Upper lobe of left lung (tissue), 6 donors: ENCODE results near the gene PRC1. TPM values are rescaled to one million over a fixed set of nuclear protein-coding genes. Genes with fewer than 3 reads are reported as not detected.
"Not testable (repeated sequence)": the region's sequence is repeated elsewhere in the genome, so short reads cannot be mapped to it uniquely, and the experiment has no call there.

Experiments used
- ATAC-seq, 2 donors: fragments of 200-7000 bp; cut with Tn5 transposase; one replicate each; pipeline ENCODE4 v1.9.1; 2022; ENCODE audit warnings: mild to moderate bottlenecking in 2 of 2, moderate library complexity in 2 of 2; ENCODE audit not compliant: low FRiP score in 2 of 2
- DNase-seq, 2 donors: peaks; one replicate each; pipeline ENCODE4 v3.0.0-alpha.2; 2019 to 2020
- H3K27ac ChIP-seq, 4 donors: fragments of 200-600 bp; sonication (generic); one replicate each; pipeline ENCODE4 v1.5.1; 2016 to 2019
- H3K27me3 ChIP-seq, 4 donors: fragments of 200-600 bp; sonication (generic); one replicate each; pipeline ENCODE4 v1.5.1; 2017 to 2019
- H3K36me3 ChIP-seq, 4 donors: fragments of 200-600 bp; sonication (generic); one replicate each; pipeline ENCODE4 v1.5.1; 2016 to 2019
- H3K4me1 ChIP-seq, 4 donors: fragments of 200-600 bp; sonication (generic); one replicate each; pipeline ENCODE4 v1.5.1; 2018 to 2019
- H3K4me3 ChIP-seq, 4 donors: fragments of 200-600 bp; sonication (generic); one replicate each; pipeline ENCODE4 v1.5.1; 2017 to 2019; ENCODE audit warnings: mild to moderate bottlenecking in 2 of 4, moderate library complexity in 1 of 4
- H3K9me3 ChIP-seq, 4 donors: fragments of 200-600 bp; sonication (generic); one replicate each; pipeline ENCODE4 v1.5.1; 2018 to 2019
- CTCF ChIP-seq, 6 experiments: fragments of 450-650 bp in 4 of 6; fragments of 200-600 bp in 2 of 6; sonication (generic) in 2 of 6; IDR thresholded peaks; one replicate each; pipeline ENCODE4 v1.5.1; 2016 to 2019; ENCODE audit warnings: antibody characterized with exemption in 6 of 6
- EP300 ChIP-seq, 4 donors: sonication (generic); formaldehyde crosslinking; IDR thresholded peaks; one replicate each; pipeline ENCODE4 v1.5.1; 2017; ENCODE audit warnings: antibody characterized with exemption in 4 of 4, control low read depth in 2 of 4
- POLR2A ChIP-seq, 4 donors: fragments of 450-650 bp; IDR thresholded peaks; one replicate each; pipeline ENCODE4 v1.5.1; 2016 to 2017; ENCODE audit warnings: antibody characterized with exemption in 4 of 4, mild to moderate bottlenecking in 2 of 4
- POLR2AphosphoS5 ChIP-seq, 2 donors: sonication (generic); formaldehyde crosslinking; IDR thresholded peaks; one replicate each; pipeline ENCODE4 v1.5.1; 2017; ENCODE audit warnings: antibody characterized with exemption in 2 of 2
- WGBS, 2 donors: methylation state at CpG; one replicate each; pipeline ENCODE4 v1.1.5; 2017 to 2018; 5-methylcytosine and 5-hydroxymethylcytosine counted together
- total RNA-seq, 6 donors: library from RNA; depleted of rRNA in 4 of 6; stranded (reverse); fragments of >200 nt in 4 of 6; gene quantifications; one replicate each; pipeline versions ENCODE4 v1.1.0 to v1.2.1, GENCODE V29; 2016 to 2021
- donor health status: DM: no; HTN: no; CAD: no; lungs with moderate emphysema.
- donor health status: DM: no; HTN: yes; CAD: no; lungs with severe emphysema.

PRC1 gene
- total RNA-seq, 6 donors from 2014 or later = 4.1 to 20.0 (median 10.7) TPM

- Histone ChIP-seq H3K4me1 (peaks cover 14 to 23% (median 18%) of the 10 kb centered on the region in 4 donors), H3K9me3 (no peaks in the 10 kb centered on the region), H3K4me3 (no peak overlapping the region), H3K27me3 (no peaks in the 10 kb centered on the region), H3K36me3 (peaks cover 13 to 42% (median 22%) of the 10 kb centered on the region in 4 donors), H3K27ac (no peak overlapping the region)
- no peak for ATAC-seq
- no peak for TF ChIP-seq POLR2A (IDR thresholded peaks at IDR 0.05)
- TF ChIP-seq POLR2AphosphoS5 (IDR thresholded peaks at IDR 0.05) = no peak
- TF ChIP-seq CTCF (IDR thresholded peaks at IDR 0.05) = no peak
- TF ChIP-seq EP300 (IDR thresholded peaks at IDR 0.05) = no peak
- no peak for DNase-seq
- WGBS, 2 donors = 68 to 71% methylated on average over 5 of the region's 5 CpGs
These were observed 23.4 kb upstream of the PRC1 start for GRCh38 chr15:91017716-91018115.

GRCh38 chr15:91013701-91014100 lies 19.4 kb upstream of the PRC1 start:
- H3K36me3 ChIP-seq = peaks cover 13 to 81% (median 52%) of the 10 kb centered on the region in 4 donors
- H3K9me3 ChIP-seq, ATAC-seq, H3K27ac ChIP-seq, H3K27me3 ChIP-seq, H3K4me3 ChIP-seq, DNase-seq, H3K4me1 ChIP-seq: not testable (repeated sequence)
- WGBS, 2 donors = 90 to 99% methylated on average over 10 of the region's 10 CpGs

GRCh38 chr15:91007266-91007665 lies 12.9 kb upstream of the PRC1 start:
- Histone ChIP-seq H3K4me1 (no peaks in the 10 kb centered on the region), H3K4me3 (no peak overlapping the region), H3K9me3 (no peaks in the 10 kb centered on the region), H3K27me3 (no peaks in the 10 kb centered on the region), H3K36me3 (peaks cover 24 to 99% (median 82%) of the 10 kb centered on the region in 4 donors), H3K27ac (no peak overlapping the region)
- 93 to 95% methylated on average over 3 of the region's 3 CpGs for WGBS, 2 donors
- DNase-seq (no peak), ATAC-seq (no peak)
- no peak for TF ChIP-seq EP300 (IDR thresholded peaks at IDR 0.05)
- TF ChIP-seq POLR2A (IDR thresholded peaks at IDR 0.05) = no peak
- no peak for TF ChIP-seq CTCF (IDR thresholded peaks at IDR 0.05)
- no peak for TF ChIP-seq POLR2AphosphoS5 (IDR thresholded peaks at IDR 0.05)

GRCh38 chr15:91001209-91001608 lies 6.9 kb upstream of the PRC1 start:
- Histone ChIP-seq H3K36me3 (peaks cover 35 to 85% (median 70%) of the 10 kb centered on the region in 4 donors), H3K27ac (no peak overlapping the region), H3K4me3 (no peak overlapping the region), H3K4me1 (no peaks in the 10 kb centered on the region), H3K9me3 (no peaks in the 10 kb centered on the region), H3K27me3 (no peaks in the 10 kb centered on the region)
- DNase-seq = no peak
- TF ChIP-seq POLR2AphosphoS5 (IDR thresholded peaks at IDR 0.05) (no peak), POLR2A (IDR thresholded peaks at IDR 0.05) (no peak), CTCF (IDR thresholded peaks at IDR 0.05) (no peak), EP300 (IDR thresholded peaks at IDR 0.05) (no peak)
- 95 to 99% methylated on average over 3 of the region's 3 CpGs for WGBS, 2 donors
- ATAC-seq = no peak

- H3K4me1 ChIP-seq = peaks cover 0 to 10% (median 4%) of the 10 kb centered on the region in 4 donors
- DNase-seq (no peak), ATAC-seq (no peak)
- TF ChIP-seq POLR2AphosphoS5 (IDR thresholded peaks at IDR 0.05) = no peak
- TF ChIP-seq CTCF (IDR thresholded peaks at IDR 0.05) = no peak
- no peak for TF ChIP-seq EP300 (IDR thresholded peaks at IDR 0.05)
- no peak overlapping the region for H3K27ac ChIP-seq
- no peak overlapping the region for H3K4me3 ChIP-seq
- H3K9me3 ChIP-seq = no peaks in the 10 kb centered on the region
- H3K27me3 ChIP-seq = no peaks in the 10 kb centered on the region
- 88 to 89% methylated on average over 8 of the region's 8 CpGs for WGBS, 2 donors
- peaks cover 26 to 60% (median 48%) of the 10 kb centered on the region in 4 donors for H3K36me3 ChIP-seq
These were observed 4.4 kb upstream of the PRC1 start for GRCh38 chr15:90998737-90999136.
